GM18520 (cell line): ENCODE results near the gene LSM10.

Experiments used
- ATAC-seq: cut with Tn5 transposase; IDR thresholded peaks from one replicate; pipeline ENCODE4 v1.9.1; 2021; ENCODE audit not compliant: unreplicated experiment

LSM10 gene

DNA sequence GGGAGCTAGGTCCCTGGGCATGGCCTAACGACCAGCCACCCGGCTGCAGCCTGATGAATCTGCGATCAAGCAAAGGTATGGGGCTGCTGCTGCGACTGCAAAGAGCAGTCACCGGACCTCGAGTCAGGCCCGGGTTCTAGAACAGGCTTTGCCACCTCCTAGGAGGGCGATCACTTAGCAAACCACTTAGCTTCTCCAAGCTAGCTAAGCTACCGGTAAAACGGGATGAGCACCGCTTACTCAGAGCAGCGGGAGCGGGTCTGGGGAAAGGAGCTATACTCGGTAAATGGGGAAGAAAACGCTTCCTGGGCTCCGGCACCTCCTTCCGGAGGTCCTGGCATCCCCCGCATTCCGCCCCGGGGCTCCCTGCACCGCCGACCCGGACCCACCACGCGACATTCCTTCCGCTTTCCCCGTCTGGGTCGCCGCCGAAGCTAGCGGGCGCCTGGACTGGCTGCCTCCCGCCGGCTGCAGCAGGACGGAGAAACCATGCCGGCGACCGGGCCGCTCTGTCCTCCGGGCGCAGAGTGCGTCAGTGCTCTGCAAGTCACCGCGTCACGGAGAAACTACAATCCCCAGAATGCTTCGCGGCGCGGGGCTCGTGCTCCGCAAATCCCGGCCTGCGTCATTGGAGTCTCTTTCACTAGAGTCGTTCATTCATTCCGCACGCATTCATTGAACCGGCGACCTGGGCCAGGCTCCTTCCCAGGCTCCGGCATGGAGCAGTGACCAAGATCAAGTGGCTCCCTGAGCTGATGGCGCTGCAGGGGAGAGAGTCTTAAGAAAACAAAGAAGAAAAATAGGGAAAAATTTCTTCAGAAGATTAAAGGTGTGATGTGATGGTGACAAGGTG lies at the start of gene LSM10:
TSS of gene LSM10 (minus strand) at position 531 of the 853 bp plus-strand sequence. CDS start 3,779 bp downstream, outside the sequence.
- ATAC-seq, result peak; percentile 80

DNA sequence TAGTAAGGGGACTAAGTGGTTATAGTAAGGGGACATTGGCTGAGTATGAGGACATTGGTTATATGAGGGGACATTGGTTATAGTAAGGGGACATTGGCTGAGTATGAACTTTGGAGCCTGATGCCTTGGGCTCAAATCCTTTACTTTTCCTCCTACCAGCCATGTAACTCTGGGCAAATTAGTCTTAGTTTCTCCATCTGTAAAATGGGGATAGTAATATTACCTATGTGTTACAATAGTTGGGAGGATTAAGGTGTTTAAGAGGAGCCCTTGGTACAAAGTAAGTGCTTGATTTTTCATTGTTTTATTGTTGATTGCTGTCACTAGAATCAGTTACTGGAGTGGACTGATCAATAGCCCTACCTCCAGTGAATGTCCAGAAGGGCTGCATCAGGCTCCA lies 49.7 kb upstream of the LSM10 start:
- no peak for ATAC-seq

DNA sequence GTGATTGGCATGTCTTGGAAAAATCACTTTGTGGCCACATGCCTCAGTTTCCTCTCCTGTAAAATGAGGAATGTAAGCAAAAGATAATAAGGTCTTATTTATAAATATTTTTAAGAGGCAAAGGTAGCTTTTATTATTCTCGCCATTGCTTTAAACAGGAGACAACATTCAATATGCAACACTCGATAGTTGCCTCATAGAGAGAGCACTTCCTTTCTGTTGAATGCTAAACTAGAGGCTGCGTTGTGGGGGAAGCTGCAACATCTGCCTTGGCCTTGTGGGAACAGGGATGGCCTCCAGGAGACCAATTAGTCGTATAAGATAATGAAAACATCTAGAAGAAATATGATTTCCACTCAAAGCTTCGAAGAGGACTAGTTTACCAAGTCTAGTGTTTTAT lies 49.0 kb upstream of the LSM10 start:
- ATAC-seq, result no peak

DNA sequence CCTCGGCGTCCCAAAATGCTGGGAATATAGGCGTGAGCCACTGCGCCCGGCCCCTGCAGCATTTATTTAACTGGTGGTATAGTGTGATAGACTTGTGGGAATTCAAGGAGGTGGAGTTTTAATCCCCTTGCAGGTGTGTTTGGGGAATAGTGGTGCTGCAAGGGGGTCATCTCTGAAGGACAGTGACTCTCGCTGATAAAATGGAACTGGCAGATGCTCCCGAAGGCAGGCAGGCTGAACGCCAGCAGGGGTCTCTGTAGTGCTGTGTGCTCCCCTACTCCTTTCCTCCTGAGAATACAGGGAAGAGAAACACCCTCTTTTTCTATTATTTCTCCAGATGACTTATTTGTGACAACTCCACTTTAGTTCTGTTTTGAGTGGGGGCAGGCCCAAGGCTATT lies 48.6 kb upstream of the LSM10 start:
- no peak for ATAC-seq

DNA sequence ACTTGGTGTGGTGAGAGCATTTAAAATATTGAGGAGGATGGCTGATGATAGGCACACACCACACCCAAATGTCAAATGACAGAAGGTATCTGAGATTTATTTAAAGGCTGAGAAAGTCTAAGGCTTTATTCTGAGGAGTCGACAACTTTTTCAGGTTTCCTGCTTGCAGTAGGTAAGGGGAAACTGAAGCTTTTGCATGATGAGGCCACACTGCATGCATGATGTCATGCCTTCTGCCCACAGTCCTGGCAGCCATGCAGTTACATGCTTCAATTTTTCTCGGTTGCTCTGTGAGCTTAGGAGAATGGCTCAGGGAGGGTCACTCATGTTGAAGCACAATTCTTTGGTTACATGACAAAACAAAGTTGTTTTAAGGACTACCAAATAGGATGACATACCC lies 45.6 kb upstream of the LSM10 start:
- ATAC-seq, result no peak

DNA sequence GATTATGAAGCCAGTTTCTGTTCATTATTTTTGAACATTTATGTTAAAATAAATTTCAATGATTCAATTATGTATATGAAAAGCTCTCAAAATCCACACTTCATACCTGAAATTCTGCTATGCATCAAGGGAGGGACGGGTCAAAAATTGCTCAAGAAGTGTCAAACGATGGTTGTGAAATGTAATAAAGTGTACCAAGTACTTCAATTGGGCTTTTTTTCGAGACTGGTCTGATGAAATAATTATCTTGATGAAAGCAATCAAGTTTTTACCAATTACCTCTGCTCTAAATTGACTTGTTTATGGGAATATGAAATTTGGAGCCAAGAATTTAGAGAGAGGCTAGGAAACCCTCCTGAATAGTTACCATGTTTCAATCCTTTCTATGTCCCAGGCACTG lies 44.6 kb upstream of the LSM10 start:
- ATAC-seq, result no peak

DNA sequence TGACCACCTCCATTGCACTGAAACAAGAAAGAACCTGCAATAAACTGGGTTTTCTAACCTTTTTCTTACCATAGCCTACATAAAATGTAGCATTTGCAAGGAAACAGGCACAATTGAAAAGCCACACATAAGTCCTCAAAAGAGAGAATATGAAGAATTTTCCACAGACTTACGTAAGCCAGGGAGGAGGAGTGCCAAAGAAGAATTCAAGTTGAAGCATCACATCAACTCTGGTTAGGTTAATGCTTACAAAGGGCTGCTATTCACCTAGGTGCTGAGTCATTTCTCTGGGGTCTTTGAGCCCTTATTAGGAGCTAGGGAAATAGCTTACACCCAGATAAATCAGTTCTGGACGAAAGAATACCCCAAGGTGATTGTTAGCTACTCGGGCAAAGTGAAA lies 42.9 kb upstream of the LSM10 start:
- ATAC-seq, result no peak

DNA sequence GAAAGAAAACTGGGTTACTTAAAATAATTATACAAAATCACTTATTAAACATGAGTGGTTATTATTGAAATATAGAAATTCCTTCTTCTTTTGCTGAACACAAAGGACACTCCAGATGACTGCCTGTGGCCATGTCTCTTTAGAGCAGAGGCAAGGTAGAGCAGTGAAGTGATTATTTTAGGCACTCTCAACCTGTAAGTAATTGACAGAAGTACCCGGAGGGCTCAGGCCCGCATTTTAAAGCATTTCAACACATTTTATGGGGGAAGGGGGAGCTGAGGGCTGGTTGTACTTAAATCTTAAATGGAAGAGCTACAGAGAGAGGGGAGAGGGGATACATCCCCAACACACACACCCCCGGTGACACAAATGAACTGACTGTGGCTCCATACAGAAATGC lies 42.3 kb upstream of the LSM10 start:
- no peak for ATAC-seq

DNA sequence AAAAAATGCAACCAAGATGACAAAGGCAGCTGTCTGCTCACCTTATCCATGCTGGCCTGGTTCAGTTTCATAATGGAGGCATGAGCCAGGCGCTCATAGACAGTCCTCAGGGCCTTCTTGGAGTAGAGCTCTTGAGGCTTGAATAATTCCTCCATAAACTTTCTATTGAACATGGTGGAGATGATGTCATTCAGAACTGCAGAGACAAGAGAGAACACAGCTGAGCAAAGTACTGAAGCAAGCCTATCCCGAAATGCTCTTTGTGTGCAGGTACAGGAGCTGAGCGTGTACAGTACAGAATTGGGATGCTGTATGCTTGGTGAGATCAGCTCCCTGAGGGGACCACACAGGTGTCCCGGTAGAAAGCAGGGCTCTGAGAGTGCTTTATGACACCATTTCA lies 41.0 kb upstream of the LSM10 start:
- ATAC-seq, result no peak

DNA sequence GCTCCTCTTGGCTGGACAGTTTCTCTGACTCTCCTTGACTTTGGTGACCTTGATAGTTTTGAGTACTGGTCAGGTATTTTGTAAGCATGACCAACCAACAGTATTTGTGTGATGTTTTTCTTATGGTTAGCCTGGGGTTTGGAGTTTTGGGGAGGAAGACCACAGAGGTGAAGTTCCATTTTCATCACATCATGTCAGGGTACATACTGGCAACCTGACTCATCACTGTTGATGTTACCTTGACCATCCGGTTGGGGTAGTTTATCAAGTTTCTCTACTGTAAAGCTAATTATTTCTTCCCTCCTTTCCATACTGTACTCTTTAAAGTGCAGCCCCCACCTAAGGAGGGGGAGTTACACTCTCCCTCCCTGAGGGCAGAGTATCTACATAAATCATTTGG lies 39.1 kb upstream of the LSM10 start:
- no peak for ATAC-seq

DNA sequence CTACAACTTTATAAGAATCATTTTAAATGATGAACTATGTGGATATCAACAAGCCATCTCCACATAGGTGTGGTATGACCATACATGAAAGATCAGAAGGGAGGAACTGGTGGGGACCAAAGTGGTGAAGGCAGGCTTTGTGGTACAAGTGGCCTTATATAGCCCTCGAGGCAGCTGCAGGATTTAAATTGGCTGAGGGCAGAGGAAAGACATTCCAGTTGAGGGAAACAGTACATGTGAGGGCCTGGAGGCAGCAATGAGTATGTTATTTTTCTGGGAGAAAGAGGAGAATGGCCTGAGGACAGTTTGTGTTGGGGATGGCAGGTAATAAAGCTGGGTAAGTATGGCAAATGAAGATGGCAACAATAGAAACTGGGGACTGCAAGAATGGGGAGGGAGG lies 35.4 kb upstream of the LSM10 start:
- ATAC-seq, result no peak

DNA sequence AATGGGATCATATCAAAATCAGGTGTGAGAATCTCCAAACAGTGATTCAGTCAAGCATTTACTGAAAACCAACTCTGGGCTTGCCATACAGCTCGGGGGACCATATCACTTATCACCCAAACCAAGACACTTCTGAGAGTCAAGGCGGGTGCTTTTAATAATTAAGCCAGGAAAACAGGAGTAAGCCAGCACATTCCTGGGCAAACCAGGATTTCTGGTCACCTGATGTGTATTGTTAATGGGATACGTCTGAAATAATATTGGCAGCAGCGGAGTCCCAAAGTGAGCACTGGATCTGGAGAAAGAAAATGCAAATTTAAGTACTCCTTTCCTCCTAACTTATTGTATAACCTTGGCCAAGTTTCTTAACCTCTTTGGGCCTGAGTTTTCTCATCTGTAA lies 34.9 kb upstream of the LSM10 start:
- ATAC-seq, result no peak

DNA sequence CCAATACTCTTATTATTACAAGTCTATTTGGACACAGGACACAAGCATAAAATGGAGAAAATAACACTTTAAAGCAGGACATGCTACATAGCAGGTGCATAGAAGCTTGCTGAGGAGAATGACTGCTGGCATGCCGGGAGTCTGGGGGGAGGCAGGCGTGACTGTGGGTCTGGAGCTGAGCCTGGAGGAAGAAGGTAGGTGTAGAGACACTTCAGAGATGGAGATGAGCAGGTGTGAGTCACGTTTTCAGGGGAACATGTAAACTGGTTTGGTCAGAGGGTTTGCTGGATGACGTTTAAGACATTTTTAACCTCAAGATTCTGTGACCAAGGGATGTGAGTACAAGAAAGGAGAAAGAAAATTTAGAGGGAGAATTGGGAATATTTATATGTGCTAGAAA lies 28.1 kb upstream of the LSM10 start:
- no peak for ATAC-seq

DNA sequence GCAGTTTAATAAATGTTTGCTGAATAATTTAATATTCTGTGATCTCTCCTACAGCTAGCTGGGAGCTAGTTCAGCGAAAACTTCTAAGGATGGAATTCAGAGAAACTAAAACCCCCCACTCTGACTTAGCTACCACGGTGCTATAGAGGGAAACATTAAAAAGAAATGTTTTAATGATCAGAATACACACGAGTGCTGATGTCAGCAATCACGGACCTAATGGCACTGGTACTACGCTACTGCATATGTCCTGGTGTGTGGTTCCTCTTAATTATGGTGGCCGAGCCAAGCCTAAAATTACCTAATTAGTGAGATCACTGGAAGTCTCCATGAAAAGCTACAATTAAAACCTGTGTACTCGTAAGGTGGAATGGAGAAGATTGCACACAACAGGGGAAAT lies 23.9 kb upstream of the LSM10 start:
- no peak for ATAC-seq

DNA sequence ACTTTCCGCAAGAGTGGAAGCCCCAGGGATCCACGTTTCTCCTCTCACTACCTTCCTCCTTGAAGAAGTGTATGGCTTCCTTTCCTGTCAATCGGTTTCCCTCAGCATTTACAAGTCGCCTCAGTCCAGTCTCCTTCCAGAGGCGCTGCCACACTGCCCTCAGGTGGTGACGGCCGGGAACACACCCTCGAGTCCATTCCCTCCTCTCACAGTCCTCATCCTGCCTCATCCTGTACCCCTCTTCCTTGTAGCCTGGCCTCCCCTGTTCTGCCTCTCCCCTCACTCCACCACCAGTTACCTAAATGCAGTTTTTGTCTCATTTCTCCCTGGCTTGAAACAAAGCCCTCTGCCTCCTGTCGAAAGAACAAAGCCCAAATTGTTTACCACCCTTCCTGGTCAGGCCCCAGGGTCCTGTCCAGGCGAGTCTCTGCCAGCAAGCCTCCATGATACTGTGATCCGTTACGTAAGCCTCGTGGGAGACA lies 23.2 kb upstream of the LSM10 start:
- ATAC-seq, result no peak

DNA sequence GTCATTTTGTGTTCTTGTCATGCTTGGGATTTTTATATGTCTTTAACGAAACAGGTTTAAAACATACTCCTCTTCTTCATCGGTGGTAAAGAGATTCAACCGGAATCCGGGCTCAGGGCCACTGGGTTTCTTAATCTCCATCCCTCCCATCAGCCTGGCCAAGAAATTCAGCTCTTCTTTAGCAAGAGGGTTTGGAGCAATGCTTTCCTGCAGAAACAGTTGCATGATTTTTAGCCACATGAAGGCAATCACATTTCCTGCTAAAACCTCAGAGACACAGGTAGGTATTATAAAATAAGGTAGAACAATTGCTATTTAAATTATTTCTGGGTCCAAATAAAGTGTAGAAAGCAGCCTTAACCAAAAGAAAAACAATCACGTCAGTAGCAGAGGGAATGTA lies 22.7 kb upstream of the LSM10 start:
- ATAC-seq, result no peak

DNA sequence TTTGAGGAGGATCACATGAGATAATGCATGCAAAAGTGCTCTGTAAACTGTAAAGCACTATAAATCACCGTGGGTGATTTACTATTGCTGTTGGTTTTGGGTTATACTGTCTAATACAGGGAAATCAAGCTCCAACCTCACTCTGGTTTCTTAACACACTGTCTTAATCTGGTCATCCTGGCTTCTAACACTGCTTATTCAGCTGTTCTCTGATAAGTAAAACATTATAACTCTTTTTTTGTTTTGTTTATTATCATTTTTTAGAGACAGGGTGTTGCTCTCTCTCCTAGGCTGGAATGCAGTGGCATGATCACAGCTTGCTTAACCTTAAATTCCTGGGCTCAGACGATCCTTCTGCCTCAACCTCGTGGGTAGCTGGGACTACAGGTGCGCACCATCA lies 21.9 kb upstream of the LSM10 start:
- no peak for ATAC-seq

DNA sequence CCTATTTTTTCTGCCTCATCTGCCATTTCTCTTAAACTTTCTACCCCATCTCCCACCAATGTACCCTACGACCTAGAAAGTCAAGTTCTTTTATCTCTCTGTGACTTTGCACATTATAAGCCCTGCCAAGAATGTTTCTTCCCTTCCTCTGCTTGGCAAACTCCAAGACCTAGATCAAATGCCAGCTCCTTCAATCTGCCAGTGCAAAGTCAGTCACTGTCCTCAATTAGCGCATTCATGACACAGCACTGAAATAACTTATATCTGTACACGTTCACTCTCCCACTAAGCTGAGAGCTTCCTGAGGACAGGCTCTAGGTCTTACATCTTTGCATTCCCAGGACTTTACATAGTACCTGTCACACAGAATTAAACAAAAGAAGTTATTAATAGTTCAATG lies 21.4 kb upstream of the LSM10 start:
- ATAC-seq, result no peak

DNA sequence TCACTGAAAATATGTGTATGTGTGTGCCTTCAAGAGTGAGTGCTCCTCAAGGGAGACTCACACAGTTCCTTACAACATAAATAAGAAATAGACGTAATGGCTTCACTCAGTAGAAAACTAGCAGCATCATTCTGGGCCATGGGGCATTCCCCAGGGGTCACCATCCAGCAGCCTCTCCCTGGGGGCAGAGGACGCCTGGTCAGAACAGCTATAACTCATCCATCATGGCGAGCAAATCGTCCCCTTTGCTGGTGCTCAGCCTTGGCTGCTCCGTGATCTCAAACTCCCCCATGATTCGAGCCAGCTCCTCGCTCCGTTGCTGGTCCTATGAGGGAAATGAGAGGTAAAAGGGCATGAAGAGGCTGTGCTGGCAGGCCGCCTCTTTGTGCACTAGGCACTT lies 20.2 kb upstream of the LSM10 start:
- ATAC-seq, result no peak

DNA sequence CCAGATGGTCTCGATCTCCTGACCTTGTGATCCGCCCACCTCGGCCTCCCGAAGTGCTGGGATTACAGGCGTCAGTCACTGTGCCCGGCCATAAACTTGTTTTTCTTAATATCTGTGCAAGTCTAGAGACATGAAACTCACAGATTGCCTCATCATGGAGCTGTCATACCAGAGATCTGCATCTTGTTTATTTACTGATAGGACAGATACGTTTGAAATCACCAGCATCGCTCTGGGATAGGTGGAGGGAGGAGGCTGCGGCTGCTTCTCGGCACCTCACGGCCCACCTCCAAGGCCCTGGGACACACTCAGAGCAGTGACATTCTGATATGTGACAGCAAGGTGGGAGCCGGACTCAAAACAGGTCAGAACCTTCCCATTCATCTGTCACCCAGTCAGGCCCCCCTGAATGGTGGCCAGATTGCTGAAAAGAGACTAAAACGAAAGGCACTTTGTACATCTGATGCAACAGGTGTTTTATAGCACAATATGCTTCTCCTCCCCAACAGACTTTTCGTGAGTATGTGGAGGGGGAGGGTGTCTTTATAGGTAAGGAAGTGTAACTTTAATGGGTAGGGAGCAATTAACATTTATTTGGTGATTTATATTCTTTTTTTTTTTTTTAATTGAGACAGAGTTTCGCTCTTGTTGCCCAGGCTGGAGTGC lies 18.1 kb upstream of the LSM10 start:
- ATAC-seq, result no peak

DNA sequence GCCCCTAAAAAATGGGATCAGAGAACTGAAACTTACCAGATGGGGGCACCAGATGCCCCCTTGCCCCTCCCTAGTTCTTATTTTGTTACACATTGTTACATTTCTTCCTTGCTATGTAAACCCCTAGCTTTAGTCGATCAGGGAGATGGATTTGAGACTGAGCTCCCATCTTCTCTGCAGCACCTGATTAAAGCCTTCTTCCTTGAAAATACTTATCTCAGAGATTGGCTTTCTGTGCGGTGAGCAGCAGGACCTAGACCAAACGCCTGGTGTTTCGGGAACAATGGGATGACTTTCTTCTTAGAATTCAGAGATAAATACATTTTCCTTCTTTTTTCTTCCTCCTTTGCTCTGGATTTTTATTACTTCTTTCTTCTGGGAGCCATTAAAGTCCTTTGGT lies 16.7 kb upstream of the LSM10 start:
- ATAC-seq, result no peak
